ENCODE measurements around the gene TSC22D3.

TSC22D3 gene

GRCh38 chrX:107753187-107753586 lies 22.4 kb downstream of the TSC22D3 start:
- H3K9ac ChIP-seq (ENCODE audit: low read length): no peak overlapping the region
- H3K9me2 ChIP-seq (replicated peaks; ENCODE audit: insufficient read depth, low read length): no peaks in the 10 kb centered on the region
- H3K36me3 ChIP-seq (ENCODE audit: low read length): no peaks in the 10 kb centered on the region
- H3F3A ChIP-seq (ENCODE audit: insufficient read depth): no peaks in the 10 kb centered on the region
- H3K27me3 ChIP-seq (ENCODE audit: low read length): no peaks in the 10 kb centered on the region
- no peaks in the 10 kb centered on the region for H3K79me2 ChIP-seq (ENCODE audit: insufficient read depth, low read length)
- H3K4me3 ChIP-seq (ENCODE audit: insufficient read depth, low read length, poor library complexity, severe bottlenecking): no peak overlapping the region
- no peak overlapping the region for H3K27ac ChIP-seq (ENCODE audit: low read depth, low read length)
- H3K4me2 ChIP-seq (ENCODE audit: low read depth, low read length, poor library complexity, severe bottlenecking): no peak overlapping the region
- H4K20me1 ChIP-seq (ENCODE audit: low read depth, low read length): no peaks in the 10 kb centered on the region
- no peak for TF ChIP-seq EZH2phosphoT487 (conservative IDR thresholded peaks at IDR 0.05; ENCODE audit: low read length)
- TF ChIP-seq CTCF (IDR thresholded peaks at IDR 0.05; ENCODE audit: insufficient read depth, low read length, poor library complexity, severe bottlenecking): no peak
- no peak overlapping the region for H2AFZ ChIP-seq (ENCODE audit: low read depth, low read length, severe bottlenecking)
- no peaks in the 10 kb centered on the region for H3K9me3 ChIP-seq (ENCODE audit: insufficient read depth, low read length)

- no peak overlapping the region for H2AFZ ChIP-seq (ENCODE audit: low read depth, low read length, severe bottlenecking)
- no peaks in the 10 kb centered on the region for H3K79me2 ChIP-seq (ENCODE audit: insufficient read depth, low read length)
- no peak overlapping the region for H3K9ac ChIP-seq (ENCODE audit: low read length)
- TF ChIP-seq EZH2phosphoT487 (conservative IDR thresholded peaks at IDR 0.05; ENCODE audit: low read length): no peak
- TF ChIP-seq CTCF (IDR thresholded peaks at IDR 0.05; ENCODE audit: insufficient read depth, low read length, poor library complexity, severe bottlenecking): no peak
- no peaks in the 10 kb centered on the region for H4K20me1 ChIP-seq (ENCODE audit: low read depth, low read length)
- H3K4me2 ChIP-seq (ENCODE audit: low read depth, low read length, poor library complexity, severe bottlenecking): no peak overlapping the region
- no peaks in the 10 kb centered on the region for H3F3A ChIP-seq (ENCODE audit: insufficient read depth)
- H3K27me3 ChIP-seq (ENCODE audit: low read length): no peaks in the 10 kb centered on the region
- H3K27ac ChIP-seq (ENCODE audit: low read depth, low read length): no peak overlapping the region
- no peaks in the 10 kb centered on the region for H3K36me3 ChIP-seq (ENCODE audit: low read length)
- H3K4me3 ChIP-seq (ENCODE audit: insufficient read depth, low read length, poor library complexity, severe bottlenecking): no peak overlapping the region
- H3K9me3 ChIP-seq (ENCODE audit: insufficient read depth, low read length): no peaks in the 10 kb centered on the region
- no peaks in the 10 kb centered on the region for H3K9me2 ChIP-seq (replicated peaks; ENCODE audit: insufficient read depth, low read length)
Measured at GRCh38 chrX:107752714-107753113, 22.9 kb downstream of the TSC22D3 start.

- H2AFZ ChIP-seq (ENCODE audit: low read depth, low read length, severe bottlenecking): no peak overlapping the region
- H3K27me3 ChIP-seq (ENCODE audit: low read length): no peaks in the 10 kb centered on the region
Measured at GRCh38 chrX:107752043-107752442, 23.5 kb downstream of the TSC22D3 start.

More at GRCh38 chrX:107752043-107752442, 23.5 kb downstream of the TSC22D3 start:
- TF ChIP-seq EZH2phosphoT487 (conservative IDR thresholded peaks at IDR 0.05; ENCODE audit: low read length): no peak
- TF ChIP-seq CTCF (IDR thresholded peaks at IDR 0.05; ENCODE audit: insufficient read depth, low read length, poor library complexity, severe bottlenecking): no peak
- Histone ChIP-seq H3K9me2 (replicated peaks; ENCODE audit: insufficient read depth, low read length) (no peaks in the 10 kb centered on the region), H3K9me3 (ENCODE audit: insufficient read depth, low read length) (no peaks in the 10 kb centered on the region), H3K79me2 (ENCODE audit: insufficient read depth, low read length) (no peaks in the 10 kb centered on the region), H3K4me3 (ENCODE audit: insufficient read depth, low read length, poor library complexity, severe bottlenecking) (no peak overlapping the region), H4K20me1 (ENCODE audit: low read depth, low read length) (no peaks in the 10 kb centered on the region), H3K9ac (ENCODE audit: low read length) (no peak overlapping the region), H3F3A (ENCODE audit: insufficient read depth) (no peaks in the 10 kb centered on the region), H3K4me2 (ENCODE audit: low read depth, low read length, poor library complexity, severe bottlenecking) (no peak overlapping the region), H3K27ac (ENCODE audit: low read depth, low read length) (no peak overlapping the region), H3K36me3 (ENCODE audit: low read length) (no peaks in the 10 kb centered on the region)

All from SU-DHL-6 (cell line).